NCI-H2171 treated with DMSO at 0.1 percent for 48 hours (cell line): ENCODE measurements around the gene KLHL28.
"Not testable (repeated sequence)": the region's sequence is repeated elsewhere in the genome, so short reads cannot be mapped to it uniquely, and the experiment has no call there.

Experiments used
- DNase-seq: peaks from one replicate; lab custom pipeline; 2025; lab: John Stamatoyannopoulos, UW

KLHL28 gene

GRCh38 chr14:44897041-44897844 is 64.5 kb downstream of the KLHL28 start:
- peak; percentile 97 for DNase-seq

GRCh38 chr14:44896275-44897040 is 65.3 kb downstream of the KLHL28 start:
- no peak for DNase-seq

GRCh38 chr14:44895716-44896115 is 66.0 kb downstream of the KLHL28 start:
- DNase-seq: no peak

- no peak for DNase-seq
Measured at GRCh38 chr14:44893535-44893934, 68.2 kb downstream of the KLHL28 start.

- DNase-seq: not testable (repeated sequence)
Measured at GRCh38 chr14:44891726-44892372, 69.9 kb downstream of the KLHL28 start.

GRCh38 chr14:44889595-44890471 is 71.9 kb downstream of the KLHL28 start:
- no peak for DNase-seq

GRCh38 chr14:44887596-44887955 is 74.2 kb downstream of the KLHL28 start:
- DNase-seq: no peak

- no peak for DNase-seq
Measured at GRCh38 chr14:44886860-44887595, 74.7 kb downstream of the KLHL28 start.

- no peak for DNase-seq
Measured at GRCh38 chr14:44880791-44881190, 81.0 kb downstream of the KLHL28 start.
